ENCODE data around the gene ADTRP.

DNA sequence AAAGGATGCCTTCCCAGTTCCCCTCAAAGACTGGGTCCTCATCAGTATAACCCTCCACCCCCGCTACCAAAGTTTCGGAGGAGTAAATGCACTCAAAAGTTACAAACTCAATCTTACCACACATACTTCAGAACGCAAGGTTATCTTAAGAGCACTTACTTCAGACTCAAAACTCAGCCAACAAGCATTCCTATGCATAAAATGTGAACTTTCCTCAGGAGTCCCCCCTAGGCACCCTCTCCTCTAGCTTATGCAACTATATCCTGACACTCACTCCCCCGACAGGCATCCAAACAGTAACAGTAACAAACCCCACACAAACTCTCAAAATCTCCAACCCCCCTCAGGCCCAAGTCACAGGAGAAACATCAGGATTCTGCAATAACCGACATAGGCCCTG lies 11.1 kb upstream of the ADTRP start:
- TF ChIP-seq CTCF (IDR thresholded peaks at IDR 0.05) (no peak), POLR2AphosphoS5 (IDR thresholded peaks at IDR 0.05) (no peak)
